NCI-H526 (cell line): ENCODE results near the gene AQP4.

ENCODE experiments used
- DNase-seq, 2 experiments: peaks; one replicate each; lab custom pipeline; 2025; lab: John Stamatoyannopoulos, UW

Gene AQP4, protein sequence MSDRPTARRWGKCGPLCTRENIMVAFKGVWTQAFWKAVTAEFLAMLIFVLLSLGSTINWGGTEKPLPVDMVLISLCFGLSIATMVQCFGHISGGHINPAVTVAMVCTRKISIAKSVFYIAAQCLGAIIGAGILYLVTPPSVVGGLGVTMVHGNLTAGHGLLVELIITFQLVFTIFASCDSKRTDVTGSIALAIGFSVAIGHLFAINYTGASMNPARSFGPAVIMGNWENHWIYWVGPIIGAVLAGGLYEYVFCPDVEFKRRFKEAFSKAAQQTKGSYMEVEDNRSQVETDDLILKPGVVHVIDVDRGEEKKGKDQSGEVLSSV

GRCh38 chr18:26865557-26865956, at the start of gene AQP4:
Gene AQP4, minus strand, starts transcription at chr18:26865707. Its CDS starts 18 bp downstream, at chr18:26865689.
- DNase-seq: peak in 1 of 2 experiments; percentile 37

DNA sequence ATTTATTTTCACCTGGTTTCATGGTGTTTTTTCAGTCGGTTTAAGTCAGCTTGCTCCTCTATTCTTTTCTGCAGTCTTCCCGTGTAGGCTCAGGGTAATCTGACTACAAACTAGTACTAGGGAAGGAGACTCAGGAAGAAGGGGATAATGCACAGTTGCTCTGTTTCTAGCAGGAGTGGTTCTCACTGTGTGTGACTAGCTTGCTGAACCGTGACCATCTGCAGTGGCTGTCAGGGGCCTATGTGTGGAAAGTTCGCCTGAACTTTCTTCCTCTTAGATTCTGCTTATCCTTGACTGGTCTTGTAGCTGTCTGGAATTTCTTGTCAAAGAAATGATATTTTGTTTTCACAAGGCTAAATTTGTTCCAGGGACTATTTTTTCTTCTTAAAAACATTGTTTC, 46.3 kb upstream of the AQP4 start:
- DNase-seq: peak in 1 of 2 experiments; percentile 3

- DNase-seq: no peak
Observed at GRCh38 chr18:26909599-26910290, 44.2 kb upstream of the AQP4 start.

- no peak for DNase-seq
Observed at GRCh38 chr18:26908906-26909305, 43.4 kb upstream of the AQP4 start.

DNA sequence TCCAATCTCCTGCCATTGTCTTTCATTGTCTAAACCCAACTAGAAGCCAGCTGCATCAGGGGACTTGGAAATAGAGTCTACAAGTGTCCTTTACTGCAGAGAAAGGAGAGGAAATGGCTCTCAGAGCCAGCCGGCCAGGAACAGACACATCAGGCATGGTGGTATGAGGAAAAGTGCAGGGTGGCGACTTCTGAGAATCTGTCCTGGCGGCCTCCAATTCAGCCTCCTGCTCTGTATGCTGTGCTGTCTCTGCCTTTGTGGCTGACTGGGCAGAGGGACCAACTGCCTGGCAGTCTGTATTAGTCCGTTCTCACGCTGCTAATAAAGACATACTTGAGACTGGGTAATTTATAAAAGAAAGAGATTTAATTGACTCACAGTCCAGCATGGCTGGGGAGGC, 36.8 kb upstream of the AQP4 start:
- DNase-seq: no peak

GRCh38 chr18:26901020-26901419, 35.5 kb upstream of the AQP4 start:
- no peak for DNase-seq

DNA sequence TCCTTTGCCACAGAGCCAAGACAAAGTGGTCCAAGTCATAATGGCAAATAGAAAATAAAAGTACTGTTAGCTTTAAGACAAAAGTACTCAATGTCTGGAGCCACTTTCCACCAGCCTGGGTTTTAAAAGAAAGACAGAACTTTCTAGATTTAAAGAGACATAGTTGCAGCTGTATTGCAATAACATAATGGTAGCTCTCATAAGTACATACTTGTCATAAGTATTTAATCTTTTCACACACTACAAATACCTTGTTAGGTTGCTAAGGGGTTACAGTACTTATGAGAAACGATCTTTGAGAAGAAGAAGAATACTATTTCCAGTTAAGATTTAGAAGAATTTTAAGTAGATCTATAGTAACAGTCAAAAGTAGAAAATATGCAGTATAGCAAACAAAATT, 28.9 kb upstream of the AQP4 start:
- no peak for DNase-seq

- DNase-seq: no peak
Observed at GRCh38 chr18:26893996-26894395, 28.5 kb upstream of the AQP4 start.

GRCh38 chr18:26888259-26888658, 22.8 kb upstream of the AQP4 start:
- DNase-seq: no peak

GRCh38 chr18:26875040-26875654, 9.6 kb upstream of the AQP4 start:
- DNase-seq: no peak

DNA sequence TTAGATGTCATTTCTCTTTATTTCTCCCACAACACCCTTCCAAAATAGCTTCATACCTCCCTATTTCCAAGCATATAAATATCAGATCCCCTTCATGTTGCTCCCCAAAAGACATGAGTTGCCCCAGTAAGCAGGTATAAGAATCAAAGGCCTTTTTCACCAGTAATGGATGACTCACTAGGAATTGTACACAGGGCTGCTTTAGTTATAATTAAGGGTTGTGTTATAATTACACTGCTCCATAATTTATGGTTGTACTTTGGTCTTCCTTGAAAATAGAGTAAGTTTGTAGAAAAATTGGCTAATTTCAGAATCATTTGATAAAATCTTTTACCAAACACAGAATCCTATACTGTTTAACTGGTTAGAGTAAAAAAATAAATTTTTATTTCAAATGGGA, 8.8 kb upstream of the AQP4 start:
- no peak for DNase-seq

GRCh38 chr18:26869640-26870039, 4.1 kb upstream of the AQP4 start:
- DNase-seq: no peak

DNA sequence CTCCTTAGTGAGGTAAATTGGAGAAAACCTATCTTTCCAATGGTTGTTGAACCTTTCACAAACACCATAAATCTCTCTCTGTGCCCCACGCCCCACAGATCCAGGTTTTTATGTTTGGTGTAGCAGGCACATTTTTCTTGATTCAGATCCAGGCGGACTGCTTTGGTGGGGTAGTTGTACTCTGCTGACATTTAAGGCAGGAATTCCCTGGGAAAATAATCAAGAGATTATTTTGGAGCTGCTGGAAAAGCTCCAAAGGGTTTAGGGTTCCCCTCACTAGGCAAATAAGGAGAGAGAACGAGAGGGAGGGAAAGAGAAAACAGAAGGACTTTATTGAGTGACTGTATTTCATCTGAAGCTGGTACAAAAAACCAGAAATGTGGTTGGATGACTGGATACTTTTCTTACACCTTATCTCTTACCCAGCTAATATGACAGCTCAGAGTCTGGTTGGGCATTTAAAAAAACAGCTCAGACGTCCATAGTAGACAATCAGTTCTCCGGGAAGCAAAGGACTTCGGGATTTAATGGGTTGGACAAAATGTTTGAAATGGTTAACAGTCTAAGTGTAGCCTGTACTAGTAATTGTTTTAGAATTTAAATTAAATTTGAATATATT, 3.6 kb upstream of the AQP4 start:
- peak in 1 of 2 experiments; percentile 11 for DNase-seq

DNA sequence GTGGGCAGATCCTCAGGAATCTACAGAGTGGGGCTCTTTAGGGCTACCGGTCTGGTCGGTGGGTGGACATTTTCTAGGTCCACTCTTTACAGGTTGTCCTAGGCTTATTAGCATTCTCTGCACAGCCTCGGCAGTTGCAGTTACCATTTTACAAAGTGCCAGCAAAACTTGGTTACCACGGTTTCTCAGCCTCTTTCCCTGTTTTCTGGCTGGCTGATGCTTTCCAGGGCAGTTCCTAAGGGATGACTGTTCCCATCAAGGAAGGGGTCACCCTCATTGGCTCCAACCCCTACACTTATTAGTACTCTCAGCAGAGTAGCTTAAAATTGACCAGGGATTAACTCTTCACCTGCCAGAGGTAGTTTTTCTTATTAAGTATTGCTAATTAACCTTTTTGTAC, 2.0 kb upstream of the AQP4 start:
- no peak for DNase-seq

GRCh38 chr18:26864658-26865057, 849 bp downstream of the AQP4 start:
- no peak for DNase-seq

- DNase-seq: no peak
Observed at GRCh38 chr18:26863921-26864497, 1.5 kb downstream of the AQP4 start.

GRCh38 chr18:26863122-26863879, 2.2 kb downstream of the AQP4 start:
- peak; percentile 56 to 94 for DNase-seq

GRCh38 chr18:26862084-26862483, 3.4 kb downstream of the AQP4 start:
- no peak for DNase-seq

GRCh38 chr18:26854292-26854881, 11.1 kb downstream of the AQP4 start:
- no peak for DNase-seq

DNA sequence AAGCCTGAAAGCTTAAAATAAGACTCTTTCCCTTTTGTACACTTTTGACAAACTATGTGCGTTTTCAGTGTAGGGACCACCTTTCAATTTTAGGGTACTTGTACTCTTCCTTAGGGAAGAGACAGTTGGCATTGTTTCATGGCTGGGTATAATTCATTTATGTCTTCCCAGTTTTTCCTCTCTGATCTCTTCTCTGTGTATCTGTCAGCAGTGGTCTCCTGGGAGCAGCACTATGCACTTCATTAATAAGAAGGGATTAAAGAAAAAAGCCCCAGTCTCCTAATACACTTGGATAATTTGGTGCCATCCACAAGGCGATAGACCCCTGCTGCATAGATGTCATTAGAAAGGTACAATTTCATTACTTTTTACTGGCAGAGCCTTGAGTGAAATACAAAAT, 12.1 kb downstream of the AQP4 start:
- no peak for DNase-seq

- DNase-seq: no peak
Observed at GRCh38 chr18:26843760-26844159, 21.7 kb downstream of the AQP4 start.
